ENCODE results near the gene STAMBP.
A peak's percentile ranks its signal among the peaks of the same experiment; 100 is the strongest.
"Not testable (repeated sequence)": the region's sequence is repeated elsewhere in the genome, so short reads cannot be mapped to it uniquely, and the experiment has no call there.

The STAMBP gene

DNA sequence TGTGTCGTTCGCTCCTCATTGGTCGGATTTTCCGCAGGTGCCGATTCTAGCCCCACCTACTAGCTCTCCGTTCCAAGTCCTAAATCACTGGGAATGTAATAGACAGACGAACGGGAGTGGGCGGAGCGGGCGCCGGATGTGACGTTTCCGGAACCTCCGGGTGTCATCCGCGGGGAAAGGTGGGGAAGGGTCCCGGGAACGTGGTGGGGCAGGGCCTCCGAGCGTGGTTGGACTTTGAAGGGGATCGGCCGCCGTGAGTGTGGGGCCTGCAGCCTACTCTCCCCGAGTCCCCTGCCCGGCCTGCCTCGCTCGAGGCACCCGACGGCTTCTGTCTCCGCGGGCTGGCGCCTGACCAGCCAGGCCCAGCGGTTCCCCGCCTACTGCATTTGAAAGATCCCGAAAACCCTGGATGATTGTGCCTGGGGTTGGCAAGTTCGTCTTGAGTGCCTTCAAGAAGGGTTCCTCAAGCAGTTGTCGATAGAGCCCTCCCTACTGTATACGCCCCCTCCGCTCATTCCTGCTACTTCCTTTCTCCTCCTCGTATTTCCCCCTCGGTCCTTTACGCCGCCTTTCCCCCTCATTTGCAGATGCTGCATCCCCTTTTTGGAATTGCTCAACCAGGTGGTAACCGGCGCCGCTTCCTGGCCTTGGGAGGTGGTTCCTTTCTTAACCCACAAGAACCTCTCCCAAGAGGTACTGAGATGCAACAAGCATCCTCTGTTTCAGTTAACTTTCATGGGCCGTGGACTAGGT is at the start of gene STAMBP:
Gene STAMBP, plus strand, starts transcription at position 144 of the 753 bp plus-strand sequence. CDS start 1,896 bp downstream, outside the sequence.
- DNase-seq: peak; percentile 67

DNA sequence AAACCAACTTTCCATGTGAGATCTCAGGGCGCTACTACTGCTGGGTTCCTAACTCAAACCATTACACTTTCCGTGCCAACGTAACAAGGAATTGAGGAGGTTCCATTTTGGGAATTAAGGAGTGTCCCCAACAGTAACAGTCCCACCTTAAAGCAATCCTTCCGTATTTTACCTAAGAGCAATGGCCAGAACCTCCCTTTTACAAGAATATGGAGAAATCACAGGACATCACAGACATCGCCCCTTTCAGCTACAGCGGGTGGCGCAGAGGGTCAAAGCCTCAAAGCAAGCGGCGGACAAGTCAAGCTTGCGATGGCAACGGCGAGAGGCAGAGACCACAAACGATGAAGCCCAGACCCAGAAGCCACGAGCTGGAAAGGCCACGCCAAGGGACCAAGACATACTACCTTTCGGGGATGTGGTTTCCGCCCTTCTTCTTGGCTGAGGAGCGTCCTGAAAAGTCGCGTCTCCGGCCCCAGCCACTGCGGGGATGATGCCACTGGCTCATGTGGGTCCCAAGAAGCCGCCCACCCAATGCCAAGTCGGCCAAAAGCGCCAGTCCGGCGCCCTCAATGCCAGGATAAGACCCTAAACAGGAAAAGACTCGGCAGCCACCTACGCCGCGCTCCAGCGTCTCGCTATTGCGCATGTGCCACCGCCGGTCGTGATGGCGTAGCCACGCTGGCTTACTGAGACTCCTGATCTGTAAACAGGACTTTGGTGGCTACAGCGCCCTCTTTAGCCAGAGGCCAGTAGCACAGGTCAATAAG is 49.1 kb upstream of the STAMBP start, which contains the start of gene DUSP11:
Gene DUSP11, minus strand, starts transcription at position 637 of the 770 bp plus-strand sequence. Its CDS starts 129 bp downstream, at position 508.
- DNase-seq: peak; percentile 3

DNA sequence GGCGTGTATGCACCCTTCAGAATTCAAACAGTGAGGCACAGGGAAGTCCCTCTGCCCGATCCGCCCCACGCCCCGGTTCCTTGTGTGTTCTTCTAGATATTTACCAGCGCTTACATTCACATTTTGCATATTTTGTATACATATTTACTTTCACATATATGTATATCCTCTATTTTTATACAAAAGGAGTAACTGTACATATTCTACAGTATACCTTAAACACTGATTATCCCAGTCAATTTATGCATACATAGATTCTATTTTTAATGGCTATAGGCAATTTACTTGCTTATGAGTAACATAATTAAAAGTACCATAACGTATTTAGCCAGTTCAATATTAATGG is 48.6 kb upstream of the STAMBP start:
- DNase-seq: no peak

DNA sequence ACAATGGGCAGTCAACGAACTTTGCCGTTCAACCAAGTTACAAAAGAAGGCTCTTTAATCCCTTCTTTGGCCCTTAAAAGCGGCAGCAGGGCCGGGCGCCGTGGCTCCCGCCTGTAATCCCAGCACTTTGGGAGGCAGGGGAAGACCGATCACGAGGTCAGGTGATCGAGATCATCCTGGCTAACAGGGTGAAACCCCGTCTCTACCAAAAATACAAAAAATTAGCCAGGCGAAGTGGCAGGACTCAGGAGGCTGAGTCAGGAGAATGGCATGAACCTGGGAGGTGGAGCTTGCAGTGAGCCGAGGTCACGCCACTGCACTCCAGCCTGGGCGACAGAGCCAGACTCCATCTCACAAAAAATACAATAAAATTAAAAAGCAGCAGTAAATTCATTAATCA is 45.4 kb upstream of the STAMBP start:
- not testable (repeated sequence) for DNase-seq

DNA sequence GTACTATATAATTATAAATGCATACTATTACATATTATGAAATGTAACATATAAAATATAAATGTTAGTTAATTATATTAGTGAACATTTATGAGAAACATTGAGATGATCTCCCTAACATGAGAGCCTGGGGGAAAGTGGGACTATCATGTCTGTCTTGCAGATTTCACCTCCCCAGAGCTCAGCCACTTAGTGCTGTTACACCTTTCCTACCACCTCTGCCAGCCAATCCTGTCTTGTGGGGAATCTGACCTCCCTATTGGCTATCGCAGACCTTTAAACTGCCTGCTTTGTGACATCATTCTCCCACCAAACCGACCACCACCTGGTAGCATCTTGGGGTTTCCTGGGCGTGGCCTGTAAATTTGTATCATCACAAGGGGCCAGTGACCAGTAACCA is 44.9 kb upstream of the STAMBP start, which contains the start of gene C2orf78:
Gene C2orf78, plus strand, starts transcription at position 301 of the 400 bp plus-strand sequence. CDS start 127 bp downstream, outside the sequence.
- not testable (repeated sequence) for DNase-seq

DNA sequence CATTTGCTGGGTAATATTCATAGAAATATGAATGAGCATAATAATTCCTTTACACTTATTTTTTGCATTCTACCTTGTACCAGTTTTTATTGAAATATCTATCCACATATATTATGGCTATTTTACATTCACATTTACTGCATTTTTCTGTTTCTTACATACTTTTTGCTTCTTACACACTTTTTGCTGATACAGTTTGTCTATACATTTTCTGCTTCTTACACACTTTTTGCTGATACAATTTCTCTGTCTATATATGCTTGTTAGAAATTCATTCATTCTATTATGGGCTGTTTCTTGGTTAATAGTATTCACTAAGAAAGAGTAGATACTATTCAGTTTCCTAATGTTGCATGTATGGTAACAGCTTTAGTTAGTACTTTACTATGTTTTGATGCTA is 16.9 kb upstream of the STAMBP start:
- no peak for DNase-seq

DNA sequence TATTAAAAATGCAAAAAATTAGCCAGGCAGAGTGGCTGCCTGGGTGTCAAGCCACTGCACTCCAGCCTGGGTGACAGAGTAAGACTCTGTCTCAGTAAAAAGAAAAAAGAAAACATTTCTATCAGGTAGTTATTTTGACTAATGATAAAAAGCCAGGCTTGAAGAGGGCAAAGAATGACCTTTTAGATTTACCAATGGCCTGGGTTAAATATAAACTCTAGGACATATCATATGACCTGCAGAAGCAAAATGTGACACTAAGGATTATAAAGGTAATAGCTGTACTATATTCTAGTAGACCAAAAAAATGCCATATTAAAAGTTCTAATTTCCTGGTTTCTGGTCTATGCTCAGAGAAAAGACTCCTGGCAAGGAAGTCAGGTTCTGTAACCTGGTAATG is 16.1 kb upstream of the STAMBP start:
- DNase-seq: no peak

DNA sequence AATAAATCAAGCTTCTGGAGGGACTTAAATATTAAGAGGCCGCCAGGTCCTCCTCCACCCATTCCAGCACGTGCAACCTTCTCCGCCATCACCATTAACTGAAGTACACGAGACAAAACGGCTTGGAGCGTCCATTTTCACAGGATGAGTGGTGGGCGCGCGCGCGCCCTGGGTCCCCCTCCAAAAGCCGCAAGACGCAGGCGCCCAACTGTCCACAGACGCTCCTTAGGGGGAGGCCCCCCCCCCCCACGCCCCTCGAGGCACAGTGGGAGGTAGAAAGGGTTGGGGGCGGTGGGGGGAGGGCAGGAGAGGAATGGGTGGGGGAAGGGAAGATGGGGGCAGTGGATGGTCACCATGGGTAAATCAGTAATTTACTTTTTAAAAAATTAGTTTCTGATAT is 10.5 kb upstream of the STAMBP start:
- no peak for DNase-seq

DNA sequence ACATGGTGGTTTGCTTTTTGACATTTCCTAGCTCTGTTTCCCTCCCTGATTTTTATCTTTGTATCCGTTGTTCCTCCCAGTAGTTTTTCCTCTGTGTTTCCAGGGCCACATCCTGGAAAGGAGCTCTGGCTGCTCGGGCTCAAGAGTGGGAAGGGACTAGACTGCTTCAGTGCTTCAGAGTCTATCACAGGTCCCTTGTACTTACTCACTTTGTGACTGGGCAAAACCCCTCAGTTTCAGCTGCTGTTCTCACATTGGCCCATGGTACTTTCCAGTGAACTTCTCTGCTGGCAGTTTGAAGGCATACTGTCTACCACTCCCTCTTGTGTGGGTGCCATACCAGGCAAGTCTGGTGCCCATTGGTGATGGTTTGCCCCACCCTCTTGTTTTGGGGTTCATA is 7.5 kb upstream of the STAMBP start:
- DNase-seq: no peak

DNA sequence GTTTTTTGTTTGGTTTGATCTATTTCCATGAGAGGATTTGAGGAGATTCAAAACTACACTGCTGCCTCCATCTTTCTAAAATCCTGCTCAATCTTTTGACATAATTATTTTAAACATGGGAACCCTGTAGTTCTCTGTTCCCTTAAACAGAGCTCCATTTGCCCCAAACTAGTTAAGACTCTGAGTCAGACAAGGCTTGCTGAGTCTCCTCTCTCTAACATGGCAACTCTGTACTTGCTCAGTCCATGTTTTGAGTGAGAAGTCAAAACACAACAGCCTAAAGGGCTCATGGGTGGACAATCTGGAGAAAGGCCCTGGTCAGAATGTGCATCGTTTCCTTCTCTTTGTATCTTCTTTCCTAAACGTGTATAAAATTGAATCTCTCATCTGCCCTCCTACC is 7.1 kb upstream of the STAMBP start:
- no peak for DNase-seq

DNA sequence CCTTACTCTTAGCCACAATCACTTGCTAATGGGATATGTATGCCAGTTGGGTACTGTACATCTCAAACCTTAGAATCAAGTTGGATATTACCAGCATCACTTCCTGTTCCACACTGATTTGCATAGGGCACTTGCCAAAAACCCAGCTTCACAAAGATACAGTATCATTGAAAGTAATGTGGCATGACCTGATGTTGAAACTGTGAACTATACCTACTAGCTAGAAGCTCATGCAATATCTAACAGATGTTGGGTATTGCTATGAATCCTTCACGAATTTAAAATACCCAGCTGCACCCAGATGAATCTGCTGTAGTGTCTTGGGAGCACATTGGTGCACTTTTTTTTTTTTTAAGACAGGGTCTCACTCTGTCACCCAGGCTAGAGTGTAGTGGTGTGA is 6.5 kb upstream of the STAMBP start:
- no peak for DNase-seq

DNA sequence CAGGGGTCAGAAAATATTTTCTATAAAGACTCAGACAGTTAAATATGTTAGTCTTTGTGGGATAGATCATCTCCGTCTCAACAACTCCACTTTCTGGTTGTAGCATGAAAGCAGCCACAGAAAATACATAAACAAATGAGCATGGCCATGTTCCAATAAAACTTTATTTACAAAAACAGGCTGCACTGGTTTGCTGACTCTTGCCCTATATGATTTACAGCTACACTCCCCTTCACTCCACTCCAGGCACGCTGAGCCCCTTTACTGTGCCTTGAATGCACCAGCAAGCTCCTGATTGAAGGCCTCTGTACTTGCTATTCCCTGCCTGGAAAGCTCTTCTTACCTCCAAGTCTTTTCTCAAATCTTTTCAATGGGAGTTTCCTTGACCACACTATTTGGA is 5.8 kb upstream of the STAMBP start:
- DNase-seq: no peak

DNA sequence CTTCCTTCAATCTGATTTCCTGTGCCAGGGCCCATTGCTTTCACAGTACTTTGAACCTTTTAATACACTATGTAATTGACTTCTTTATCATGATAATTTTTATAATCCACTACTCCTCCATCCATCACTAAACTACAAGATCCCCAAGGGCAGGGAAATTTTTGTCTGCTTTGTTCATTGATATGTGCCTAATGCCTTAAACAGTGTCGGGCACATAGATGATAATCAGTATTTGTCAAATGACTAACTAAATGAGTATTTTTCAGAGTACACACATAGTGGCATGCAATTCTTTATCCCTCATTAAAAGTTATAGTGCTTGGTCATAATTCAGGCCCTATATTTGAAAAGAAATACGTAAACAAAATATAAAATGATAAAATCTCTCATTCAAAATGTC is 5.3 kb upstream of the STAMBP start:
- no peak for DNase-seq

DNA sequence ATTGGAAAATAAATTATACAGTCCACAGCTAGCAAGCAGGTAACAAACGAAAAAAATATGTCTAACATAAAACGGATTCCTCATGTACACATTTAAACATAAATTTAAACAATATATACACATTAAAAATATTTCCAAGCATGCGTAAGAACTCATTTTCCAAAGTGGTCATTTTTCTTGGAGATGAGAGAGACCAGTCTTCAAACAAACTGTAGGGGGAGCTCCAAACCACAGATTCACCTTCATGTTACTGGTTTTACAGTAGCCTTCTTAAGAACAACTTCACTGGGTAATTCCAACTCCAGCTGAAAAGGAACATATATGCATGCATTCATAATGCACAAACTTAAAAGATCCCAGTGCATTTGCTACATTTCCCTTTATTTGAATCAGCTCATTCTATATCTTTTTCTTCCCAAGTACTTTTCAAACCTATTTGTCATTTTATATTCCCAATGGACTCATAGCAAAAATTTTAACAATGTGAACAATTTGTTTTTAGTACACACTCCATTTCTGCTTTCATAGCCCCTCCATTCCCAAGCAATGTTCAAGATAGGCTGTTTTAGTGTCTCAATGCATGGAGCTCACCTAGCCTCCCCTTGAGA is 4.7 kb upstream of the STAMBP start:
- peak; percentile 4 for DNase-seq

DNA sequence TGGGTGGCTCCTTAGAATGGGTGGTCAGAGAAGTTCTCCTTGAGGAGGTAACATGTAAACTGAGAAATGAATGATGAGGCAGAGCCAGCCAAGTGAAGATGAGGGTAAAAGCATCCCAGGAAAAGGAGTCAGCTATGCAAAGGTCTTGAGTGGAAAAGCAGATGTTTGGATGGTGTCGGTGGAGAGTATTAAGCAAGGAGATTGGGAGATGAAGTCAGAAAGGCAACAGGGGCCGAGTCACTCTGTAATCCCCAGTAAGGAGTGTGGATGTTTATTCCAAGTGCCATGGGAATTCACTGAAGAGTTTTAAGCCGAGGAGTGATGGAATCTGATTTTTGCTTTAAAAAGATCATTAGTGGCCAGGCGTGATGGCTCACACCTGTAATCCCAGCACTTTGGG is 3.4 kb upstream of the STAMBP start:
- no peak for DNase-seq

DNA sequence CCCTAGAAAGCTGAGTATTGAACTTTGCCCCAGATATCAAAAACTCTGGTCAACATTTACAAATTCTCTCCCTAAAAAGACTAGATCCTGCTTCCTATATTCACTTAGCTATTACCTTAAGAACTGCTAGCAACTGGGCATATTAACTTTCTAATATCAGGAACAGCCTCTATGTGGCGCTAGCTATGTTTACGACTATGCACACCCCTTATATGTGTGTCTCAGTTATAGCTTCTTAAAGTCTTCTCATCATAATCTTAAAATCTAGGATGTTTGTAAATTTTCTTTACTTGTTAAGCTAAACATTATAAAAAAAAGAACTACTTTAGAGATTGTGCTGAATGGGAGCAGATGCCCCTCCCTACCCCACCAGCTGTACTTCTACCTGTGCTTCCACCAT is 1.7 kb upstream of the STAMBP start:
- no peak for DNase-seq

DNA sequence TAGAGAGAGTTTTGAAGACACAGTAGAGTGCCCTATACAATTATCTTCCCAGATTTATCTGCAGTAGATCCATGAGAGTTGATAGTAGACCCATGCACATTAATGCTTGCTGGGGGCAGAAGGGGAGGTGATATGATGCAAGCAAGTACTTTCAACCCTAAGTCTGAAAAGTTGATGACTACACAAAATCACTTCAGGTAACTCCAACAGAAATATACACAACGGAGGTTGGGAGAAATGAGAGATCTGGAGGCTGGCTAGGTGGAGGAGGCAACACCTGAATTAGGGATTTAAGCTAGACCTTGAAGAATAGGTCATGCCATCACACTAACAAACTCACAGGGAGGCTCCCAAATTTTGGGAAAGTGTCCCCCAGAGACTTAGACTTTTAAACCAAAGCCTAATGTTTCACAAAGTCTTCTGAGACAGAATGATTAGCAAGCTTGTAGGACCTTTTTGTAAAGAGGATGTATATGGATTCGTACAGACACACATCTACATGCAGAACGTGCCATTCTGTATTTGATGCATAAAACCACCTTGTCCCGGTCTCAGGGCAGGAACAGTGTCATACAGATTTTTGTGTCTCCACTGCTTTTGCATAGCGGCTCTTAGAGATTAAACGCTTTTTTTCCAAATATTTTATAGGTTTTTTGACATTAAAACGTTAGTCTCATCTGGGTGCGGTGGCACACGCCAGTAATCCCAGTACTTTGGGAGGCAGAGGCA is 937 bp upstream of the STAMBP start:
- DNase-seq: no peak

DNA sequence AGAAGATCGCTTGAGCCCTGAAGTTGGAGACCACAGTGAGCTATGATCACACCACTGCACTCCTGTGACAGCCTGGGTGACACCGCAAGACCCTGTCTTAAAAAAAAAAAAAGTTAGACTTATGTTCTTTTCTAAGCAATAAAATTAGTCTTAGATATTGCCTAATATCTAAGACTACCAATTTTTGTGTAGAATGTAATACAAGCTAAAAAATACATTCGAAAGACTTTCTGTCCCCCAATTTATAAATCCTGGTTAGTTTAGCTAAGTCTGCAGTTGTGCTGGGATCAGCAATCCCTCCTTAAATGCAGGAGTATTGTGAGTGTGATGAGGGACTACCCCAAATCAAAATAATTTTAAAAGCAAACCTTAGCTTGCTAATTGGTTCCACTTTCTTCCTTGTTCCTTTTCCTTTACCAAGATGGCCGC is 358 bp upstream of the STAMBP start:
- no peak for DNase-seq

DNA sequence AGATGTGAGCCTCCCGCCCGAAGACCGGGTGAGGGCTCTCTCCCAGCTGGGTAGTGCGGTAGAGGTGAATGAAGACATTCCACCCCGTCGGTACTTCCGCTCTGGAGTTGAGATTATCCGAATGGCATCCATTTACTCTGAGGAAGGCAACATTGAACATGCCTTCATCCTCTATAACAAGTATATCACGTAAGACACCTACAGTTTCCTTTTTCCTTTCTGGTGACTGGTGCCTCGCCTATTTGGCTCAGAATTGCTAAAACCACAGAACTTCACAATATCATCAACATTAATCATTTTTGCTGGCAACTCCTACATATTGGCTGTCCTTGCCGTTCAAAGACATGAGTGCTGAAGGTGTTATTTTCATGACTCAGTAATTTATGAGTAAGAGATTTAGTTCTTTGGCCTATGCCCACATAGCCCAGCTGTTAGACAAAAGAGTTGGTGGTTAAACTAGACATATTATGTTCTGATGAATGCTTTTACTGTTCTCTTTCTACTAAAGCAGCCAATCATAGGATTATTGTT is 2.2 kb downstream of the STAMBP start:
- no peak for DNase-seq

DNA sequence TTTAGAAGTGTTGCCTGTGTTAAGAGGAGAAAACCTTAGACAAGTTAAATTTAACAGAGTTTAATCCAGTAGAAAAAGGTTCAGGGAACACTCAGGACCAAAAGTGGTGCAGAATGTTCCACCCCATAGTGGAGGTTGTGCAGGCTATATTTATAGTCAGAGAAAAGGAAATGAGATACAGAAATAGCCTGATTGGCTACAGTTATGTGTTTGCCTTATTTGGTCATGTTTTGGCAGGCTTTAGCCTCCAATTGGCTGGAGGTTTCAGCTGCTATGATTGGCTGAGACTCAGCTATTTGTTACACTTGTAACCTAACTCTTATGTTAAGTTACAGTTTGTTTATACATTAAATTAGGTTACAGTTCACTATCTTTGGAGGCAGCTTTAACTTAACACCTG is 4.2 kb downstream of the STAMBP start:
- no peak for DNase-seq

DNA sequence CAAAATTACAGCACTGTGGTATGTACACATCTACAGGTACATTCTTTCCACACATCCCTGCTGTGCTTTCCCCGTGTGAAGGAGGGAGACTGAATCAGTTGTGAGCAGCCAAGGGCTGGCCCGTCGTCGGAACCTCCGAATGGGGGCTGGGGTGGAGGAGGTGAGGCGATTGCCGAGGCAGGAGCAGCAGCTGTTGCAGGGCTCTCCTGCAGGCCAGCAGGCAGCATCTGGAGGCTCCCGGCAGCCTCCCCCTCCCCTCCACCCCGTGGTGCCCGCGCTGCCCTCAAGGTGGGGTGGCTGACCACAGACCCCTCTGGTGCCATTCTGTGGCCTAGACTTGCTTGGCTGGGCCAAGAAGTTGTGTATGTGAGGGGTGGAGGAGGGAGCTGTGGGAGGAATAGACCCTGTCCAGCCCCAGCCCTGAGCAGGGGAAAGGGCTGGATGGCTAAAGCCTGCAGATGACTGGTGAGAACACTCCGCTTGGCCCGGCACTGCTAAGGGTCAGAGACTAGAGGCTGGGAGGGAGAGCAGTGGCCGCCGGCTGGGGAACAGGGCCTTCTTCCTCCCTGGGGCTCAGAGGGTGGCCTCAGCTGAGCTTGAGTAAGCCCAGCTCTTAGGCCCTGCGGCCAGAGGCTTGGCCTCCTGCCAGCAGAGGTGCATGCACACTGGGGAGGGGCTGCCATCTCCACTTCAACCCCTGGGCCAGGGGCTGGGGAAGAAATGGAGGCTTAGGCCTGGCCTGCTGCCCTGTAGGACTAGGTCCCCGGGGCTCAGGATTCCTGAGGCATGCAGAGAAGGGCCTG is 7.6 kb downstream of the STAMBP start:
- no peak for DNase-seq

Data from NCI-H187 treated with DMSO at 0.1 percent for 48 hours (cell line).